Choroid plexus epithelial cell (primary cell): ENCODE results near the gene NEUROG3.

Experiments
- DNase-seq: peaks from one replicate; pipeline ENCODE4 v3.0.0-alpha.2; 2010; ENCODE audit warnings: low read depth
- H3K4me3 ChIP-seq: 2 replicates; pipeline ENCODE4 v1.5.1; 2011; ENCODE audit warnings: low read depth, mild to moderate bottlenecking, control low read depth, low read length, moderate library complexity
- TF ChIP-seq, protein P1 (sequence below): conservative IDR thresholded peaks from 2 replicates; pipeline ENCODE4 v1.5.1; 2011; ENCODE audit warnings: low read depth, mild to moderate bottlenecking, control low read depth, inconsistent platforms, low read length, moderate library complexity

NEUROG3 gene

DNA sequence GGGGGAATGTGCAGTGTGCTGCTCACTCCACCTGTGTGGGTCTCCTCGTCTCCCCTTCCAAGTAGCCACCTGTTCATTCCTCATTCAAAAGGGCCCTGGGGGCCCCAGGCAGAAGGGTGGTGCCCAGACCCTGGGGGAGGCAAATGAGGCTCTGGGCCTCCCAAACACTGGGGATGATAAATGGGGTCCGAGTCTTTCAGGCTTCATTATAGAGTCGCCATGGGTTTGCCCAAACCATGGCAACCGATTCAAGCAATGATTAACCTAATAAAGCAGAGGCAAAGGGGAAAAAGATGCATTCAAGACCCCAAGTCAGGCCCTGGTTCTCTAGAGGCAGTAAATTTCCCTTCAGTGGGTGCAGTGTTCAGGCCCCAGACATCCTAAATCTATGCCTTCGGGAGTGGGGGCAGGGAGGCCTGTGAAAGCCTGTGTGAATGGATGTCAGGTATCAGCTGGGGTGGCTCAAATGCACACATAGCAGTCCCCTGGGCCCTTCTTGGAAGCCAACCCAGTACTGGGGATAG, 10.4 kb downstream of the NEUROG3 start:
- no peak for DNase-seq
- no peak overlapping the region for H3K4me3 ChIP-seq
- TF ChIP-seq, protein P1, sequence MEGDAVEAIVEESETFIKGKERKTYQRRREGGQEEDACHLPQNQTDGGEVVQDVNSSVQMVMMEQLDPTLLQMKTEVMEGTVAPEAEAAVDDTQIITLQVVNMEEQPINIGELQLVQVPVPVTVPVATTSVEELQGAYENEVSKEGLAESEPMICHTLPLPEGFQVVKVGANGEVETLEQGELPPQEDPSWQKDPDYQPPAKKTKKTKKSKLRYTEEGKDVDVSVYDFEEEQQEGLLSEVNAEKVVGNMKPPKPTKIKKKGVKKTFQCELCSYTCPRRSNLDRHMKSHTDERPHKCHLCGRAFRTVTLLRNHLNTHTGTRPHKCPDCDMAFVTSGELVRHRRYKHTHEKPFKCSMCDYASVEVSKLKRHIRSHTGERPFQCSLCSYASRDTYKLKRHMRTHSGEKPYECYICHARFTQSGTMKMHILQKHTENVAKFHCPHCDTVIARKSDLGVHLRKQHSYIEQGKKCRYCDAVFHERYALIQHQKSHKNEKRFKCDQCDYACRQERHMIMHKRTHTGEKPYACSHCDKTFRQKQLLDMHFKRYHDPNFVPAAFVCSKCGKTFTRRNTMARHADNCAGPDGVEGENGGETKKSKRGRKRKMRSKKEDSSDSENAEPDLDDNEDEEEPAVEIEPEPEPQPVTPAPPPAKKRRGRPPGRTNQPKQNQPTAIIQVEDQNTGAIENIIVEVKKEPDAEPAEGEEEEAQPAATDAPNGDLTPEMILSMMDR, result no peak

DNA sequence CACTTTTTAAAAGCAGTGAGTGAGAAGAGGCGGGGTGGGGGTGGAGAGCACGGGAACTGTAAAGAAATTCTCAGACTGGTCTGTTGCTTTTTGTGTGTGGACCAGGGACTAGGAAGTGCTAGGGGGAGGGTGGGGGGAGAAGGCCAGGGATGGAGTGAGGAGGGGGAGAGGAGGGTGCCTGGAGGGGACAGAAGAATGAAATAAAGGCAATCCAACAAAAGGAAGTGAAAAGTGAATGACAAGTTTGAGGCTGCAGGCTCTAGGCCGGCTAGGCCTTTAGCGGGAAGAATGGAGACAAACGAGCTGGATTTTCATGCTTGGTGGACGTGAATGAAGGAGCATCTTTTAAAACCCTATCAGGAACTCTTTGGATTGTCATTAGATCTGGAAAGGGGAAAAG, 13.7 kb downstream of the NEUROG3 start:
- DNase-seq, result no peak
- H3K4me3 ChIP-seq, result no peak overlapping the region
- TF ChIP-seq, protein P1, result no peak

DNA sequence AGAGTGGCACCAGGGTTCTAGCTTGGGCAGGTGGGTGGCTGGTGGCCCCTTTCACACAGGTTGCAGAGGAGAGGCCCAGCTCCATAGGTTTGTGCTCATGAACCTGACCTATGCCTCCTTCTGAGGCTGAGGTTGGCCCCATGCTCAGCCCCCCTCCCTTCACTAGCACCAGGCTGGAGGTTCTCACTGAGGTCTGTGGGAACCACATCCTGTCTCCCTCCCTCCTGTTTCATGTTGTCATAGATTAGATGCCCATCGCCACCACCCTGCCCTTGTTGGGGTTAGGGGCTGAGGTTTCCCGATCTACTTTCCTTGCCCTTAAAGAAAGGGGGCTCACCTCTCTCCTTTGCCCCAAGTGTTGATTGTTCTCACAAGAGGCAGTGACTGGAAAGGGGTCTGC, 14.7 kb downstream of the NEUROG3 start:
- H3K4me3 ChIP-seq, result no peak overlapping the region
- no peak for DNase-seq
- TF ChIP-seq, protein P1, result no peak

DNA sequence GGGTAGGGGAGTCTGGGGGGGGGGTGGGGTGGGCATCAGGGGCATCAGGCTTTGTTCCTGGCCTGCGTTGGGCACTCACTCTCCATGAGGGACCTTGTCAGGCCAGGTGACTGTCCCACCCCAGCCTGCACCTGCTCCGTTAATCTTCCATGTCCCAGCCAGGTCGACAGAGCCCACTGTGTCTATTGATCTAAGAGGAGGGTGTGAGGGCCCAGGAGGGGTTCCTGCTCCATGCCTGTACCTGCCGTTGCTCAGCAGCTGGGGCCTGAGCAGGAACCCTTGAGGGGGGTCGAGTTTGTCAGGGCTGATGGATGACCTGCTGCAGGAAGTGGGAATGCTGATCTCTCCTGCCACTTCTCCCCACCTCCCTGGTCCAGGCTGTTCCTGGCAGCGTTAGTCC, 18.6 kb downstream of the NEUROG3 start:
- DNase-seq, result no peak
- H3K4me3 ChIP-seq, result no peak overlapping the region
- TF ChIP-seq, protein P1, result no peak

DNA sequence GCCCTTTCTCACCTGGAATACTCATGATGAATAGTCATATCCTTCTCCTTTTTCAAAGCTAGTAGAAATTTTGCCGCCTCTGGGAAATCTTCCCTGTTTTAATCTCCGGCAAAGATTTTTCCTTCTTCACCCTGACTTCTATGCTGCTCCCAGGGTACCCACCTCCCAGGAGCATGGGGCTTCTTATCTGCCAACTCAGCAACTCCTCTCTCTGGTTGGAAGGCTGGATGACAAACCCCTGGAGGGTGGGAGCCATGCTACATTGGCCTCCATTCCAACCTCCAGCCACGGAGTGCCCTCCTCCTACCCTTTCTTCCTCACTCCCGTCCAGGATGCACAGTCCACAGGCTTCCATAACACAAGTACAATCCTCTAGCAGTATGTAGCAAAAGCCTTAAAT, 19.9 kb downstream of the NEUROG3 start:
- TF ChIP-seq, protein P1, result no peak
- DNase-seq, result no peak
- H3K4me3 ChIP-seq, result no peak overlapping the region

DNA sequence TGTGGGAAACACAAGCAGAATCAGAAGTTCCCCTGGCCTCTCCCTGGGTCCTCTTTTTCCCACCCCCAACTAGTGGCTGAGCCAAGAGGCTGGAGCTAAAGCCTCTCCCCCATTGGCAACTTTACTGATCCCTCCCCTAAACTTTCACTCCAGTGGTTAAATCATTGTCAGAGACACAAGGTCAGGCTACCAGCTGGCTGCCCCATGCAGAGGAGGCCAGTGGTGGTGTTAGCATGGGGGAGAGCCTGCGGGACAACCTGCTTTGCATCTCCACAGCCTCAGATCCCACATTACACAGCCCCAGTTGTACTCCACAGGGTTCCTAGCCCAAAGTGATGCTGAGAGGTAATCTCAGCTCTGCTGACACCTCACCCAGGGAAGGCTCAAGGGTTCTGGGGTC, 21.0 kb downstream of the NEUROG3 start:
- no peak overlapping the region for H3K4me3 ChIP-seq
- TF ChIP-seq, protein P1, result no peak
- DNase-seq, result no peak

DNA sequence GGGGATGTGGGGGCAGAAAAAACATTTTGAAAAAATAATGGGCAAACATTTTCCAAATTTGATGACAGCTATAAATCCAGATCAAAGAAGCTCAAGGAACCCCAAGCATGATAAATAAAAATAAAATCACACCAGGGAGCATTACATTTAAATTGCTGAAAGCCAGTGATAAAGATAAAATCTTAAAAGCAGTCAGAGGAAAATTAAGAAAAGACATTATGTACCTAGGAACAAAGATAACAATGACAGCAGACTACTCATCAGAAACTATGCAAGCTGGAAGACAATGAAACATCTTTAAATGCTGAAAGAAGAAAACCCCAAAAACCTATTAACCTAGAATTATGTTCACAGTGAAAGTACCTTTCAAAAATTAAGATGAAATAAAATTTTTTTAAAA, 23.3 kb downstream of the NEUROG3 start:
- TF ChIP-seq, protein P1, result no peak
- DNase-seq, result peak; percentile 2
- H3K4me3 ChIP-seq, result no peak overlapping the region
